Liver (tissue), 3 donors: ENCODE measurements around the gene KLF3.

ENCODE experiments used
- EGR1 ChIP-seq, 2 donors: IDR thresholded peaks; 2 replicates each; pipeline ENCODE4 v1.6.1; 2016 to 2018; ENCODE audit warnings: antibody characterized with exemption in 2 of 2, low read depth in 2 of 2
- FOXA2 ChIP-seq: IDR thresholded peaks from 2 replicates; pipeline ENCODE4 v1.6.1; 2016; ENCODE audit warnings: antibody characterized with exemption
- GABPA ChIP-seq, 2 donors: IDR thresholded peaks in 1 of 2; conservative IDR thresholded peaks in 1 of 2; 2 replicates each; pipeline ENCODE4 v1.6.1; 2016; ENCODE audit warnings: antibody characterized with exemption in 2 of 2, mild to moderate bottlenecking in 1 of 2, moderate library complexity in 1 of 2
- HNF4G ChIP-seq: IDR thresholded peaks from 2 replicates; pipeline ENCODE4 v1.6.1; 2016; ENCODE audit warnings: antibody characterized with exemption
- JUND ChIP-seq, 2 donors: IDR thresholded peaks; 2 replicates each; pipeline ENCODE4 v1.6.1; 2016; ENCODE audit warnings: antibody characterized with exemption in 2 of 2
- RAD21 ChIP-seq, 2 donors: IDR thresholded peaks; 2 replicates each; pipeline ENCODE4 v1.6.1; 2016; ENCODE audit warnings: antibody characterized with exemption in 2 of 2, mild to moderate bottlenecking in 2 of 2
- SP1 ChIP-seq: IDR thresholded peaks from 2 replicates; pipeline ENCODE4 v1.6.1; 2018; ENCODE audit warnings: antibody characterized with exemption, mild to moderate bottlenecking
- TAF1 ChIP-seq: conservative IDR thresholded peaks from 2 replicates; pipeline ENCODE4 v1.6.1; 2016; ENCODE audit warnings: antibody characterized with exemption, mild to moderate bottlenecking
- YY1 ChIP-seq: IDR thresholded peaks from 2 replicates; pipeline ENCODE4 v1.6.1; 2016; ENCODE audit warnings: antibody characterized with exemption, mild to moderate bottlenecking
- TF ChIP-seq, protein P1 (sequence below): fragments of 150-350 bp; IDR thresholded peaks from 2 replicates; pipeline ENCODE4 v1.5.1; 2017; ENCODE audit warnings: improper control_type of control experiment, low read depth, low read length; ENCODE audit not compliant: missing input control
- TF ChIP-seq, protein P2 (sequence below): IDR thresholded peaks from 2 replicates; pipeline ENCODE4 v1.6.1; 2016; ENCODE audit warnings: antibody characterized with exemption
- TF ChIP-seq, protein P3 (sequence below): IDR thresholded peaks from 2 replicates; pipeline ENCODE4 v1.6.1; 2016; ENCODE audit warnings: antibody characterized with exemption, mild to moderate bottlenecking
- TF ChIP-seq, protein P4 (sequence below): IDR thresholded peaks from 2 replicates; pipeline ENCODE4 v1.6.1; 2016; ENCODE audit warnings: antibody characterized with exemption
- TF ChIP-seq, protein P5 (sequence below): IDR thresholded peaks from 2 replicates; pipeline ENCODE4 v1.6.1; 2016; ENCODE audit warnings: antibody characterized with exemption
- donor health status: healthy.
- donor health status: healthy.

DNA sequence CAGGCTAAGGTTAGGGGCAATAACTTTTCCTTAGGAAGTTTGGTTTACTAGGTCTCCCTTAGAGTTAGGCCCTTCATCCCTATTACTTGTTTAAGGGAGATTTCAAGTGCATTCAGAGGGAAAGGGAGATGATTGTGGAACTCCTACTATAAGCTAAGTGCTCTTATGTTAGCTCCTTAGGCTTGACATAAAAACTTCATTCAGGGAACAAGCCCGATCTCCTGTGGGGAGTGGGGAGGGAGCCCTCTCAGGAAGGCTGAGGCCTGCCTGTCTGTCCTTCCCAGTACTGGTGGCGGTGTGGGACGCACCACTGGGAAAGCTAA is 8.0 kb downstream of the KLF3 start:
- TF ChIP-seq, protein P1, sequence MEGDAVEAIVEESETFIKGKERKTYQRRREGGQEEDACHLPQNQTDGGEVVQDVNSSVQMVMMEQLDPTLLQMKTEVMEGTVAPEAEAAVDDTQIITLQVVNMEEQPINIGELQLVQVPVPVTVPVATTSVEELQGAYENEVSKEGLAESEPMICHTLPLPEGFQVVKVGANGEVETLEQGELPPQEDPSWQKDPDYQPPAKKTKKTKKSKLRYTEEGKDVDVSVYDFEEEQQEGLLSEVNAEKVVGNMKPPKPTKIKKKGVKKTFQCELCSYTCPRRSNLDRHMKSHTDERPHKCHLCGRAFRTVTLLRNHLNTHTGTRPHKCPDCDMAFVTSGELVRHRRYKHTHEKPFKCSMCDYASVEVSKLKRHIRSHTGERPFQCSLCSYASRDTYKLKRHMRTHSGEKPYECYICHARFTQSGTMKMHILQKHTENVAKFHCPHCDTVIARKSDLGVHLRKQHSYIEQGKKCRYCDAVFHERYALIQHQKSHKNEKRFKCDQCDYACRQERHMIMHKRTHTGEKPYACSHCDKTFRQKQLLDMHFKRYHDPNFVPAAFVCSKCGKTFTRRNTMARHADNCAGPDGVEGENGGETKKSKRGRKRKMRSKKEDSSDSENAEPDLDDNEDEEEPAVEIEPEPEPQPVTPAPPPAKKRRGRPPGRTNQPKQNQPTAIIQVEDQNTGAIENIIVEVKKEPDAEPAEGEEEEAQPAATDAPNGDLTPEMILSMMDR, result no peak
- TF ChIP-seq SP1, result no peak
- no peak for TF ChIP-seq GABPA (IDR thresholded peaks at IDR 0.05 in 1 of 2, conservative IDR thresholded peaks at IDR 0.05 in 1 of 2)
- no peak for TF ChIP-seq YY1
- TF ChIP-seq, protein P2, sequence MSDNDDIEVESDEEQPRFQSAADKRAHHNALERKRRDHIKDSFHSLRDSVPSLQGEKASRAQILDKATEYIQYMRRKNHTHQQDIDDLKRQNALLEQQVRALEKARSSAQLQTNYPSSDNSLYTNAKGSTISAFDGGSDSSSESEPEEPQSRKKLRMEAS, result no peak
- no peak for TF ChIP-seq EGR1 (IDR thresholded peaks at IDR 0.05; ENCODE audit: low read depth in 2 of 2)
- no peak for TF ChIP-seq HNF4G
- no peak for TF ChIP-seq TAF1
- no peak for TF ChIP-seq RAD21 (IDR thresholded peaks at IDR 0.05)
- TF ChIP-seq, protein P3, sequence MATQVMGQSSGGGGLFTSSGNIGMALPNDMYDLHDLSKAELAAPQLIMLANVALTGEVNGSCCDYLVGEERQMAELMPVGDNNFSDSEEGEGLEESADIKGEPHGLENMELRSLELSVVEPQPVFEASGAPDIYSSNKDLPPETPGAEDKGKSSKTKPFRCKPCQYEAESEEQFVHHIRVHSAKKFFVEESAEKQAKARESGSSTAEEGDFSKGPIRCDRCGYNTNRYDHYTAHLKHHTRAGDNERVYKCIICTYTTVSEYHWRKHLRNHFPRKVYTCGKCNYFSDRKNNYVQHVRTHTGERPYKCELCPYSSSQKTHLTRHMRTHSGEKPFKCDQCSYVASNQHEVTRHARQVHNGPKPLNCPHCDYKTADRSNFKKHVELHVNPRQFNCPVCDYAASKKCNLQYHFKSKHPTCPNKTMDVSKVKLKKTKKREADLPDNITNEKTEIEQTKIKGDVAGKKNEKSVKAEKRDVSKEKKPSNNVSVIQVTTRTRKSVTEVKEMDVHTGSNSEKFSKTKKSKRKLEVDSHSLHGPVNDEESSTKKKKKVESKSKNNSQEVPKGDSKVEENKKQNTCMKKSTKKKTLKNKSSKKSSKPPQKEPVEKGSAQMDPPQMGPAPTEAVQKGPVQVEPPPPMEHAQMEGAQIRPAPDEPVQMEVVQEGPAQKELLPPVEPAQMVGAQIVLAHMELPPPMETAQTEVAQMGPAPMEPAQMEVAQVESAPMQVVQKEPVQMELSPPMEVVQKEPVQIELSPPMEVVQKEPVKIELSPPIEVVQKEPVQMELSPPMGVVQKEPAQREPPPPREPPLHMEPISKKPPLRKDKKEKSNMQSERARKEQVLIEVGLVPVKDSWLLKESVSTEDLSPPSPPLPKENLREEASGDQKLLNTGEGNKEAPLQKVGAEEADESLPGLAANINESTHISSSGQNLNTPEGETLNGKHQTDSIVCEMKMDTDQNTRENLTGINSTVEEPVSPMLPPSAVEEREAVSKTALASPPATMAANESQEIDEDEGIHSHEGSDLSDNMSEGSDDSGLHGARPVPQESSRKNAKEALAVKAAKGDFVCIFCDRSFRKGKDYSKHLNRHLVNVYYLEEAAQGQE, result no peak
- TF ChIP-seq, protein P4, sequence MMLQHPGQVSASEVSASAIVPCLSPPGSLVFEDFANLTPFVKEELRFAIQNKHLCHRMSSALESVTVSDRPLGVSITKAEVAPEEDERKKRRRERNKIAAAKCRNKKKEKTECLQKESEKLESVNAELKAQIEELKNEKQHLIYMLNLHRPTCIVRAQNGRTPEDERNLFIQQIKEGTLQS, result no peak
- TF ChIP-seq, protein P5, sequence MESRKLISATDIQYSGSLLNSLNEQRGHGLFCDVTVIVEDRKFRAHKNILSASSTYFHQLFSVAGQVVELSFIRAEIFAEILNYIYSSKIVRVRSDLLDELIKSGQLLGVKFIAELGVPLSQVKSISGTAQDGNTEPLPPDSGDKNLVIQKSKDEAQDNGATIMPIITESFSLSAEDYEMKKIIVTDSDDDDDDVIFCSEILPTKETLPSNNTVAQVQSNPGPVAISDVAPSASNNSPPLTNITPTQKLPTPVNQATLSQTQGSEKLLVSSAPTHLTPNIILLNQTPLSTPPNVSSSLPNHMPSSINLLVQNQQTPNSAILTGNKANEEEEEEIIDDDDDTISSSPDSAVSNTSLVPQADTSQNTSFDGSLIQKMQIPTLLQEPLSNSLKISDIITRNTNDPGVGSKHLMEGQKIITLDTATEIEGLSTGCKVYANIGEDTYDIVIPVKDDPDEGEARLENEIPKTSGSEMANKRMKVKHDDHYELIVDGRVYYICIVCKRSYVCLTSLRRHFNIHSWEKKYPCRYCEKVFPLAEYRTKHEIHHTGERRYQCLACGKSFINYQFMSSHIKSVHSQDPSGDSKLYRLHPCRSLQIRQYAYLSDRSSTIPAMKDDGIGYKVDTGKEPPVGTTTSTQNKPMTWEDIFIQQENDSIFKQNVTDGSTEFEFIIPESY, result no peak
- no peak for TF ChIP-seq JUND (IDR thresholded peaks at IDR 0.05)
- TF ChIP-seq FOXA2, result no peak
